Prostate gland (tissue), 2 donors: ENCODE measurements around the gene IGSF23.

Experiments used
- CTCF ChIP-seq, 4 experiments: fragments of 200-600 bp in 2 of 4; fragments of 450-650 bp in 2 of 4; sonication (generic) in 2 of 4; IDR thresholded peaks; 1 replicate in 3 of 4; 2 replicates in 1 of 4; pipeline ENCODE4 v1.5.1; 2016 to 2019; ENCODE audit warnings: antibody characterized with exemption in 4 of 4, mild to moderate bottlenecking in 2 of 4, moderate library complexity in 2 of 4
- POLR2A ChIP-seq: fragments of 450-650 bp; IDR thresholded peaks from one replicate; pipeline ENCODE4 v1.6.1; 2016; ENCODE audit warnings: antibody characterized with exemption, mild to moderate bottlenecking
- POLR2AphosphoS5 ChIP-seq: sonication (generic); formaldehyde crosslinking; IDR thresholded peaks from one replicate; pipeline ENCODE4 v1.6.1; 2017; ENCODE audit warnings: antibody characterized with exemption

DNA sequence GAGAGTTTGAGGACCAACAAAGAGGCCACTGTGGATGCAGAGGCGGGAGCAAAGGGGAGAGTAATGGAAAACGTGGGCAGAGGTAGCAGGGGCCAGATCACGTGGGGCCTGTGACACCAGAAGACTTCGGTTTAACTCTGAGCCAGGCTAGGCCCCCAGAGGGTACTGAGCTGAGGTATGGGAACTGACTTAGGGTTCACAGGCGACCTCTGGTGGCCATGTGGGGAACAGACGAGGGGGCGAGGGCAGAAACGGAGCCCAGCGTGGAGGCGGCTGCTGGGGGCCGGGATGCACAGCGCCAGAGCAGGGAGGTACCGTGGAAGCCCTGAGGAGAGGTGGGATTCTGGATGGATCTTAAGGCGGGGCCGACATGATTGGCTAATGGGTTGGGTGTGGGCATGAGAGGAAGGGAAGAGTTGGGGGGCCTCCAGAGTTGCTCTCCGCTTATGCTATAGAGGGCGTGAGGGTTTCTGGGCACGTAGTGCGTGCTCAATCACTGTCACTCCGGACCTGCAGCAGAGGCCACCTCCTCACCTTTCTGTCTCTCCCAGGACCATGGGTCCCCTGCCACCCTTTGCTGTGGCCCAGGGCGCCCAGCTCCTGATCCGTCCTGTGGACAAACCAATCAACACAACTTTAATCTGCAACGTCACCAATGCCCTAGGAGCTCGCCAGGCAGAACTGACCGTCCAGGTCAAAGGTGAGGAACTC lies 44.0 kb downstream of the IGSF23 start:
- TF ChIP-seq POLR2AphosphoS5 (no peak), CTCF (IDR thresholded peaks at IDR 0.05) (peak; percentile 53 to 86 (median 72)), POLR2A (no peak)
